Endometrium (tissue), 2 donors: ENCODE measurements around the gene LCN10.
"Not testable (repeated sequence)": the region's sequence is repeated elsewhere in the genome, so short reads cannot be mapped to it uniquely, and the experiment has no call there.

Source experiments
- FAIRE-seq: peaks from 2 replicates; lab custom pipeline; 2012; peaks lifted over from hg19 to GRCh38; lab: Jason Lieb, UNC
- donor health status: control.
- donor health status: control.

Gene LCN10

DNA sequence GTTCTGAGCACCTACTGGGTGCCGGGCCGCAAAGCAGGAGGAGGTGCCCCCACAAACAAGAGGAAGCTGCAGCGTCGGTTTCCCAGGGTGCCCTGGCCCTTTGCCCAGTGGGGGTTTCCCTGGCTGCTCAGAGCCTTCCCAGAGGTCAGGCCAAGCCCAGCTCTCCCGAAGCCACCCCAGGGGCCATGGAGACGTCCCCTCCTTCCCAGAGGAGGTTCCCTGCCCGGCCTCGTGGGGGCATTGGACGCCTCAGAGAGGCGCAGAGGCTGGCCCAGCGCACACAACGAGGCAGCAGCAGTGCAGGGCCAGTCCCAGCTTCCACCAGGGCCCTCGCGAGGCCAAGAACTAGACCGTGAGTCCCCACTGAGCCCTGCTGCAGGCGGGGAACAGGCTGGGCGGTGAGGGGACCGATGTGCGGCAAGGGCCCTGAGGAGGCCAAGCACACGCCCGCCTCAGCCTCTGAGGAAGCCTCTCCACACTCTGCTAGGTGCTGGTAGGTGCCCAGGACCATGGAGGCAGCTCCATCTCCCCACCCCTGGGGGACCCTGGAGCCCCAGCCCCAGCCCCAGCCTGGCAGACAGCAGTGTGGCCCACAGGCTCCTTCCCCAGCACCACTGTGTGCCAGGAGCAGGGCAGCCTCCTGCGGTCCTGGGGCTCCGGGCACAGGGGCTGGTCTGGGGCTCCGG is 23.4 kb downstream of the LCN10 start:
- FAIRE-seq: no peak

DNA sequence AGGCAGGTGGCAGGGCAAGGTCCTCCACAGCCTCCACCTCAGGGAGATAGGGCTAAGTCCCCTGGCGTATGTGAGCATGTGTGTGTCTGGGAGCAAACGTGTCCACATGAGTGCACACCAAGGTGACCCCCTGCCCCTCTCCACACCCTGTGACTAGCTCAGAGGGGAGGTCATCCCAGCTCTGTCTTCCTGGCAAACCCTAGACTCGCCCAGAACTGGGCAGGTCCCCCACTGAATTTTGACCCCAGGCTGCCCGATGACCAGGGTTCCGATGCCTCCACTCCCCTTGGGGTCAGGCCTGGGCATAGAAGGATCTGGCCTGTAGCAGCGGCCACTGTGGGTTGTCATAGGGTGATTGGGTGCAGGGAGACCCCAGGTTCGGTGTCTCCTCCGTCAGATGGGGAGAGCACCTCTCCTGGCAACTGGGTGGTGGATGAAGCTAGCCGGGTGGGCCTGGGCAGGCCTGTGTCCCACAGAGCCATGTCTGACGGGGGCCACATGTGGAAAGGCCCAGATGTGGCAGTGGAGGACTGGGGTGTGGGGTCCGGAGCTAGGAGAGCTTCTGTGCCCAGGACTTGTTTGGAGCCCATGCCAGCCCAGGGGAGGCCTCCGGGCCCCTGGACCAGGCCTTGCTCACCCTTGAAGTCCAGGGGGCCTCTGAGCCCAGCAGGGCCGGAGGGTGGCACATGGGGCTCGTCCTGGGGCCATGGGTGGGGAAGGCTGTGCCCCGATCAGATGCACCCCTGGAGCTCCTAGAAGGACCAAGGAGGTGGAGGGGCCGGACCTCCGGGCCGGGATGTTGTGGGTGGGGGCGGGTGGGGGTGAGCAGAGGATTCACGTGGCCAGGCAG is 24.2 kb downstream of the LCN10 start:
- no peak for FAIRE-seq

DNA sequence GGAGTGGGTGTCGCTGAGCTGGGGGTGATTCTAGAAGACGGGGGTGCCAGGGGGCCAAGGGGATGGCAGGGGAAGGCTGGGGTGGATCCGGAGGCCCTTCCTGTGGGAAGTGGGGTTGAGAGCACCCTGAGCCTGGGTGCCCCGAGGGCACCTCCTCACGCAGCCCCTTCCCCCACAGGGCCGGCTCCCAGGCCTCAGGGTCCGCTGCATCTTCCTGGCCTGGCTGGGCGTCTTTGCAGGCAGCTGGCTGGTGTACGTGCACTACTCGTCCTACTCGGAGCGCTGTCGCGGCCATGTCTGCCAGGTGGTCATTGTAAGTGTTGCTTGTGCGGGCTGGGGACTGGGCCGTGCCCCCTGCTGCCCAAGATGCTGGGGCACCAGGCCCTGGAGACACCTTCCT is 25.3 kb downstream of the LCN10 start:
- no peak for FAIRE-seq

DNA sequence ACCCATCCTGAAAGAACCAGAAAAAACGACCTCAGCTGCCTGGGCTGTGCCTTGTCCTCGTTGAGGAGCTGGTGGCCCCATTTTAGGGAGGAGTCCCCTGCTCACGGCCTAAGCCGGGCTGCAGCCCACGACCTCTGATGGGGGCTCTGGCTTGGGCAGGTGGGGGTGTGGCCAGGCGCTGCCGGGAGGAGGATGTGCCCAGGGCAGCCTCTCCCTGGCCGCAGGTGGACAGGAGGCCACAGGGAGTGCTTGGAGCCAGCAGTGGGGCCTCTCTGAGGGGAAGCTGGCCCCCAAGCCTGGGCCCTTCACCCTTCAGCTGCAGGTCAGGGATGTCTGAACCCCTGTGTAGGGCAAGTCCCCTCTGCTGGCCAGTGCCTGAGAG is 27.9 kb downstream of the LCN10 start:
- no peak for FAIRE-seq

DNA sequence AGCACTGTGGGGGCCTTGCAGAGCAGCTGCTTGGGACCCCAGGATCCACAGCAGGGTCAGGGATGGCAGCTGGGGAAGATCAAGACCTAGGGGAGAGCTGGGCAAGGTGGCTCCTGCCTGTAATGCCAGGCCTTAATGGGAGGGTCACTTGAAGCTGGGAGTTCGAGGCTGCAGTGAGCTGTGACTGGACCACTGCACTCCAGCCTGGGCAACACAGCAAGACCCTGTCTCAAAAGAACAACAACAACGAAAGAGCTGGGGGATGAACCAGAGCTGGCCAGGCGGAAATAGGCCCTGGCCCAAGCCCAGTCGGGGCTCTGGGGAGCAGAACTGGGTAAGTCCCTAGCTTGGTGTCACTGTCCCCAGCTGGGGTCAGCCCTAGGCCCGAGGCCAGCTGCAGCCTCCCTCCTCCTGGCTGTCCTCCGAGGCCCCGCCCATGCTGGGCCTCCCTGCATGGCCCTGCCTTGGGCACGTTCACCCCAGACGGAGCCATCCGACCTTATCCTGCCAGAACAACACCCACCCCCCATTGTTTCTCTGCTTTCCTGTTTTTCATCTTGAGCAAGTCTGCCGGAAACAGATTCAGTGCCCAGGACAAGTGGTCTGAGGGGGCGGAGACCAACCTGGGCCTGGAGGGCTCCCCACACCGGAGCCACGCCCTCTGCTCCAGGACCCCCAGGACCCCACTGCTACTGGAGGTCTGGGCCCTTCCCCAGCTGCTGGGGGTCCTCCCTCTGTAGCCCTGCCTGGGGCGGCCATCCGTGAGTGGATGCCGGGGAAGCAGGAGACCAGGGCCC is 28.4 kb downstream of the LCN10 start:
- FAIRE-seq: no peak

DNA sequence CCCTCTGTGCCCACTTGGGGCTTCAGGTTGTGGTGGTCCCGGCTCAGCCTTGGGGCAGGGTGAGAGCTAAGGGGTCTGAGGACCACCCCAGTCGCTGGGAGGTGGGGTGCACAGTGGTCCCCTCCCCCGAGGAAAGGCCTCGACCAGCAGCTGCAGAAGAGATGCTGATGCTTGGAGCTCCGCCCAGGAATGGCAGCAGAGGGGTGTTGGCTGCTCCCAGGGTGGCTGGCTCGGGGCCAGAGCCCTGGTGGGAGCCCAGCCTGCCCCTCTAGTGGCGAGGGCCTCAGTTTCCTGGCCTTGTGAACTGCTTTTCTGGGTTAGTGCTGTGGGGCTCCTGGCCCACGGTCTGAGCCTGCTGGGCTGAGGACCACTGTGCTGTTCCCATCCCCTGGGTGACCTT is 29.2 kb downstream of the LCN10 start:
- no peak for FAIRE-seq

DNA sequence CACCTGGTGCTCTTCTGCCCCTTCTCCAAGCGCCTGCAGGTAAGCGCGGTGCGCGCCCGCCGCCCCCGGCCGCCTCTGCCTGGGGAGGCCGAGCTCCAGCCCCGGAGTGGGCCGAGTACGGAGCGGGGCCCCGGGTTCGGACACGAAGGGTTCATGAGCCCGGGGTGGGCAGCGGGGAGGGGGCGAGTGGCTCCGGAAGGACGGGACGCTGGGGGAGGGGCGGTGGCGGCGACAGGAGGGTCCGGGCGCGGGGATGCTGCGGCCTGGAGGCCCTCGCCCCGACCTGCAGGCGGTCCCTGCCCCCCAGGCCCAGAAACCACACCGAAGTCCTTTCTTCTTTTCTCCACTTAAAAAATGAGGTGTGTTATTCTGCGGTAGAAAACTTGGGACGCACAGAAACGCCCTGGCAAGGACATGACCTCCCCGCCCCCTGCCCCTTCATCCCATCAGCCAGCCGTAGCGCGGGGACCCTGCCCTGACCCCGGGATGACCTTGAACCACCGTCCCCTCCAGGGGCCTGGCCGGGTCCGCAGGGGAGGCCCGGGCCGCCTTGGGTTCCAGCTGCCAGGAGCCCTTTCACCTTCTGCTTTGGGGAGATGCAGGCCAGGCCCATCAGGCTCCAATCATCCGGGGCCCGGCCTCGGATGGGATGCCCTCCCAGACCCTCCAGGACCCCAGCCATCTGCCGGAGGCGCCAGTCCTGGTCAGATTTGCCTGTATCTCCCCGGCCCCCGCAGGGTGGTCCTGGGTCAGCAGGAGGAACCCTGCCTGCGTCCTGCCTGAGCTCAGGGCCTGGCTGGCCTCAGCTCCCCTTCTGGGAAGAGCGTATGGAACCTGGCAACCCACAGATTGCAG is 29.8 kb downstream of the LCN10 start:
- no peak for FAIRE-seq

DNA sequence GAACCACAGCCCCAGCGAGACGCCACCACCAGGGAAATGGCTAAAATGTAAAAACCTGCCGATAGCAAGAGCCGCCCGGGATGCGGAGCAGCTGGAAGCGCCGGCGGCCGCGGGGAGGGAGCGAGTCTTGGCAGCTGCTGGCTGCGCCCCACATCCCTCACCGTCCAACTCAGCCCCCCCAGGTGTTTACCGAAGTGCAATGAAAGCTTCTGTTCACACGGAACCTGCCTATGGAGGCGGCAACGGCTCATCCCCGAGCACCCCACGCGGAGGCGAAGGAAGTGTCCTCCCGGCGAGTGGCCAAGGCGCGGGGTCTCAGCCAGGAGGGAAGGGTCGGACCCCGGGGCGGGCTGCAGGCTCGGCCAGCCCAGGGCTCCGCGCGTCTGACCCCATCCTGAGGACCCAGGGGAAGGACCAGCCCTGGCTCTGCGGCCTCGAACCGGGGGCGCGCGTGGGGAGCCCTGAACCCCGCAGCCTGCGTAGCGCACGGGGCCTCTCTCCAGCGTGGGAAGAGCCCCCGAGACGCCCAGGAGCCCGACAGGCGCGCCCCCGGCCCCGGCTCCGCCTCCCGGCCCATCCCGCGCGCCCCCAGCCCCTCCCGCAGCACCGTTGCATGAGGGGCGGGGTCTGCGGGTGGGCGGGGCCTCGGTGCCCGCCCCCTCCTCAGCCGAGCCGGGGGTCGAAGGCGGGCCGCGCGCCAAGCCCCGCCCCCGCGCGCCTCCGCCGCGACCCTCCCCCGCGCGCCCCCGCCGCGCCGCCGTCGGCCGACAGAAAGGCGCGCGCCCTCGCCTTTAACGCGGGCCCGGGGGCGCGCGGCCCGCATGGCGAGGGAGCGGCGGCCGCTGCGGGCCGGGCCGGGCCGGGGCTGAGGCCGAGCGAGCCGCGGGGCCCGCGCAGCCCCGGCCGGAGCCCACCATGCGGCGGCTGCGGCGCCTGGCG is 30.7 kb downstream of the LCN10 start, which contains the start of gene DIPK1B:
TSS of gene DIPK1B (plus strand) at position 822 of the 939 bp plus-strand sequence. CDS start at position 916, 94 bp downstream.
- no peak for FAIRE-seq

DNA sequence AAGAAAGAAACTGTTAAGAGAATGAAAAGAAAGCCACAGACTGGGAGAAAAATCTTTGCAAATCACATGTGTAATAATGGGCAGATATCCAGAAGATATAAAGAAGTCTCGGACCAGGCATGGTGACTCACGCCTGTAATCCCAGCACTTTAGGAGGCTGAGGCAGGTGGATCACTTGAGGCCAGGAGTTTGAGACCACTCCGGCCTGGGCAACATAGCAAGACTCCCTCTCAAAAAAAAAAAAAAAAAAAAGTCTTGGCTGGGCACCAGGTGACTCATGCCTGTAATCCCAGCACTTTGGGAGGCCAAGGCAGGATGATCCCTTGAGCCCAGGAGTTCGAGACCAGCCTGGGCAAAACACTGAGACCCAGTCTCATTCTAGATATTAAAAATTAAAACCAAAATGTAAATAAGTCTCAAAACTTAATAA is 31.5 kb downstream of the LCN10 start:
- peak; percentile 46 for FAIRE-seq

DNA sequence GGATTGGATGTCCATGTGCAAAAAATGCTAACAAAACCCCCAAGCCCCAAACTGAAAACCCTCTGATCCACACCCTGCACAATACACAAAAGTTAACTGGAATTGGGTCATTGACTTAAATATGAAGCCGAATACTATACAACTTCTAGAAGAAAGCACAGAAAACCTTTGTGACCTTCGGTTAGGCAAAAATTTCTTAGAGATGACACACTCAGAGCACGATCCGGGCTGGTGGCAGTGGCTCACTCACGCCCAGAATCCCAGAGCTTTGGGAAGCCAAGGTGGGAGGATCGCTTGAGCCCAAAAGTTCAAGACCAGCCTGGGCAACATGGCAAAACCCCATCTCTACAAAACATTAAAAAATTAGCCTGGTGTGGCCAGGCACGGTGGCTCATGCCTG is 32.2 kb downstream of the LCN10 start:
- no peak for FAIRE-seq

DNA sequence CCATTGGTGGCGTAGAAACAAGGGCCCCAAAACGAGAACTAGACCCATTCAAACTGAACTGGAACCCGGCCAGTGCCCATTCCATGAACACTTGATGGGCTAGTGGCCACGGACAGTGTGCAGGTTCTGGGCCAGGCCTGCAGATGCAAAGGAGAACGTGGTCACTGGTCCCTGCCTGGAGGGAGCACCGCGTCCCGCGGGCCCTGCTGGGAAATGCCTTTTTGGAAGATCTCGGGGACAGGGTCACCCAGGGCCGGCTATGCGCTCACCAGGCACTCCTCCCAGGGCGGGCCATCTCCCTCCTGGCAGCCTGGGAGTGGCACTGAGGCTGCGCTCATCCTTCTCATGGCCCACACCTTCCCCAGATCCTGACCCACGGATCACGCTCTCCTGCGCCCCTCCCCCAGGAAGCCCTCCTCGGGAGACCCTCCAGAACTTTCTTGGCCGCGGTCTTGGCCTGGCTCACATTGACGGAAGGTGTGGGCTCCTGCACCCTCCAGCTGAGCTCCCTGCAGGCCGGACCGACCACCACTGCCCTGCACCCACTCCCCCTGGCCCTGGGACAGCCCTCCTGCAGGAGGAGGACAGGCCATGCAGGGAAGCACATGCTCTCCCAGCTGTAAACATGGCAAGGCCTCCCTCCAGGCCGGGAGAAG is 33.2 kb downstream of the LCN10 start:
- no peak for FAIRE-seq

DNA sequence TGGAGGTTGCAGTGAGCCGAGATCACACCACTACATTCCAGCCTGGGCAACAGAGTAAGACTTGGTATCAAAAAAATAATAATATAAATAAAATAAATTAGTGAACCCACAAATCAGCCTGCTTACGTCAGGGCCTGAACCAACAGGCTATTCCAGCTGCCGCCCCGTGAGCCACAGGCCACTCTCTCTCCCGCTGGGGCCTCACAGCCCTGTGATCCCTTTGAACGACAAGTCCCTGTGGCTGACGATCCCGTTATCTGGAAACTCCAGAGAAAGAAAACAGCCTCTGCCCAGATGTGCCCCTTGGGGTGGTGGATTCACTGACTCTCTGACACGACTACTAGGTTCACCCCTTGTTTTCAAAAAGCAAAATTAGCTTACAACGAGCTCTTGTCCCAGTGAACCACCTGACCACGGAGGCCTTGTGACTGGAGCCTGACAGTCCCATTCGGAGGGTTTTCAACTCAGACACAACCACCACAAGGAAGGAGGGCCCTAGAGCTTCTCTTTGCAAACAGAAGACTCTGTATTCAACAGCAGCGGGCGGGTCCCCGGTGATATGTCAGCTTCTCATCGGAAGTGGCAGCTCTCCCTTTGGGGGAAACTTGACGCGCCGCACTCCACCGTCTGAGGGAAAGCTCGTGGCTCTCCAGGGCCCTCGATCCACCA is 34.8 kb downstream of the LCN10 start:
- no peak for FAIRE-seq

DNA sequence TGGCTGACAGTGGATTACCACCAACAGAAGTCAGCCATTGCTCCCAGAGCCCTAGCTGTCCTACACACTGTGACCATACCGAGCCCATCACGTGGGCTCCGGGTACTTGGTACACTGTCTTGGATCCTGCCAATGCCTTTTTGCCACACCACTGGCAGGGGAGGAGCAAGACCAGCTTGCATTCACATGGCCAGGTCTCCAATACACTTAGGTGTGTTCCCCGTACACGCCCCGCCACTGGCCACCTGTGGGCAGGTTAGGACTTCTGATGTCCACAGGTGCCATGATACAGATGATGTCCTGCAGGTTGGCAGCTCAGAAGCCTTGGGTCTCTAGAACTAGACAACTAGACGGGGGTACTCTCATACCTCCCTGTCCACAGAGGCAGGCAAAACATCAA is 35.7 kb downstream of the LCN10 start:
- no peak for FAIRE-seq

DNA sequence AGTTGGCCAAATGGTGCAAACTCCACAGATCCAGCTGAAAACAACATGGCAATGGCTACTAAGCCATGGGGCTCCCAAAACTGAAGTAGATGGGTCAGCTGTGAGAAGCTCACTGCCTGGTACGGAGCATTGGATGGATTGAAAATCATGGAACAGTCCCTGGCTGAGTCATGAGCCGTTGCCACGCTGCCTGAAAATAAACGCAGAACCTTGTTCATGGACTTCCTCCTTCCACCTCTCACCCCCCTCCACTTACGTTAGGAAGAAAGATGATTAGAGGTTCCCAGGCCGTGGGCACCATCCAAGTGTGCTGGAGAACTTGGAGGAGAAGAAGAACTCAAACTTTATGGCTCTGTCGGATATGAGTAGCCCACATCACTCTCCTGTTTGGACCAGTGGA is 37.2 kb downstream of the LCN10 start:
- FAIRE-seq: no peak

DNA sequence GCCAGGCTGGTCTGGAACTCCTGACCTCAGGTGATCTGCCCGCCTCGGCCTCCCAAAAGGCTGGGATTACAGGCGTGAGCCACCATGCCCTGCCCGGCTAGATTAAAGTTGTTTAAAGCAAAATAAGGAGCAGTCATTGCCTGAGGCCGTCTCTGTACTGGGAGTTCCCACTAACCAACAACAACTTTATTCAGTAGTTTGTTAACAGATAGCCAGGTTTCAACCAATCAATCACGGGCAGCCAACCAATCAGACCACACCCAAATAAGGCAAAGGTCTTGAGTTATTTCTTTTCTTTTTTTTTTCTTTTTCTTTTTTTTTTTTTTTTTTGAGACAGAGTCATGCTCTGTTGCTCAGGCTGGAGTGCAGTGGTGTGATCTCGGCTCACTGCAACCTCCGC is 38.0 kb downstream of the LCN10 start:
- FAIRE-seq: not testable (repeated sequence)

DNA sequence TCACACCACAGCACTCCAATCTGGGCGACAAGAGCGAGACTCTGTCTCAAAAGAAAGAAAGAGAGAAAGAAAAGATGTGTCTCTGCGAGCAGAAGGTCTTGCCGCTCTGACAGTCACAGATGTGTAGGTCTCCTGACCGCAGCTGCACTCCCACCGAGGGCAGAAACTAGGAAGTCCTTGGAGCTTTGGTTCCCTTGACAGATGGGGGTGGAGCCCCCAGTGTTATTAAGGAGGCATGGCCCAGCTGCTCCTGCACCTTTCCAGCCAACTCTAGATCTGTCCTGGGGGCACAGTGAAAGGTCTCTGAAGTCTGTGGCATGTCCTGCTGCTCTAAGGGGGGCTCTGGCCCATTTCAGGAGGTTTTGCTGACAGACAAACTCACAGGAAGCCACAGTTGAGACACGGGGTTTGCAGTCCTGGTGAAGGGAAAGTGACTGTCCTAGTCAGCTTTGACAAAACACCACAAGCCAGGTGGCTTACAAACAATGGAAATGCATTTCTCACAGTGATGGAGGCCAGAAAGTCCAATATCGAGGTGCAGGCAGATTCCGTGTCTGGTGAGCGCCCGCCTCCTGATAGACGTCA is 39.4 kb downstream of the LCN10 start:
- FAIRE-seq: no peak

DNA sequence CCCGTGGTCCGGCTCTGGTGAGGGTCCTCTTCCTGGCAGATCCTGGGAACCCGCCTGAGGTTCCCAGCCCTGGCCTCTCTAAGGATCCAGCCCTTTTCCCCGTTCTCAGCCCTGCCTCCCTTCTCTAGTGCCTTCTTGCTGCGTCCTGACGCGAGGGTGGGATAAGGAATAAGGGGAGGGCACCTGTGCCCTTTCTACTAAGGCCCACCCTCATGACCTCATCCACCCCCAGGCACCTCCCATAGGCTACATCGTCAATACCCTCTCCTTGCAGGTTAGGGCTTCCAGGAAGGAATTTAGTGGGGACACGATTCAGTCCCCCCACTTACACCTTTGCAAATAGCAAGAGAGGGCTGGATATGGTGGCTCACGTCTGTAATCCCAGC is 41.1 kb downstream of the LCN10 start:
- FAIRE-seq: no peak

DNA sequence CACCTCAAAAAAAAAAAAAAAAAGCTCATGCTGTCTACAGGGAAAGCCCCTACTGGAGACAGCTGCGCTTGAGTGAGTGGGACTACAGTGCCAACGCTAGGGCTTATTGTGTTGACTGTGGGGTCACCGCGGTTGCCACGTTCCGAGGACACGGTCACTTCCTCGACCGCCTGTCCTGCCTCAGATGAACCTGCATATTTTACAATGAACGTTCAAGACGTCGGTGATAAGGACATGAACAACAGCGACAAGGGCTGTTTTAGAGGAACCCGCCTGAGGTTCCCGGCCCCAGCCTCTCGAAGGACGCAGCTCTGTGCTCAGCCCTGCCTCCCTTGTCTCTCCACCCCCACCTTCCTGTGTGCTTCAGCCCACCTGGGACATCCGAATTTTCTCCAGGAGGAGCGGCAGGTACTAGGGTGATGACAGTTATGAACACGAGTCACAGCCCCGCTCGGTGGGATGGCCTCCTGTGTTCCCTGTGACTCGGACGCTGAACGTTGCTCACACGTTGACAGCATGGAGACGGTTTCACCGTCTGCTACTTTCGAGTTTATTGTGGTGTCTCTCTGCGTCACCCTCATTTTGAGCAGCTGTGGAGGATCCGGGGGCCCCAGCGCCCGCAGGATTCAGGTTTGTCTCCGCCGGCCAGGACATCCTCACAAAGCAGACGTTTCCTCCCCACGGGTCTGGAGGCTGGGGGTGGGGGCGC is 41.6 kb downstream of the LCN10 start:
- no peak for FAIRE-seq

DNA sequence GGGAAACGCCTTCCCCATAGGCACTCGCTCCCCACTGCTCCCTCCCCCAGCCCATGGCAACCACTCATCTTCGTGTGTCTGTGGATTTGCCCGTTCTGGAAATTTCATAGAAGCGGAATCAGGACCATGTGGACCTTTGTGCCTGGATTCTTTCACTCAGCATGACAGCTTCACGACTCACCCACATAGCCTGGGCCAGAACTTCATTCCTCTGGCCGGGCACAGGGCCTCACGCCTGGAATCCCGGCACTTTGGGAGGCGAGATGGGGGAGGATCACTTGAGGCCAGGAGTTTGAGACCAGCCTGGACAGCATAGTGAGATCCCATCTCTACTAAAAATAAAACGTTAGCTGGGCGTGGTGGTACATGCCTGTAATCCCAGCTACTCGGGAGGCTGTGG is 42.4 kb downstream of the LCN10 start:
- no peak for FAIRE-seq
